Cardiac muscle cell (in vitro differentiated cells and primary cell): ENCODE data around the gene MMP15. TPM values are rescaled to one million over a fixed set of nuclear protein-coding genes. Genes with fewer than 3 reads are reported as not detected.

Experiments
- DNase-seq, 2 donors: peaks; one replicate each; pipeline versions ENCODE4 v3.0.0 to v3.0.0-alpha.2; 2010 to 2017; ENCODE audit warnings: low read depth in 1 of 2, low spot score in 1 of 2
- H3K27ac ChIP-seq: fragments of 200-600 bp; sonication (generic); 2 replicates; pipeline ENCODE4 v1.5.1; 2016
- H3K27me3 ChIP-seq: fragments of 200-600 bp; sonication (generic); 2 replicates; pipeline ENCODE4 v1.6.0; 2016; ENCODE audit warnings: control low read depth
- H3K36me3 ChIP-seq: fragments of 200-600 bp; sonication (generic); 2 replicates; pipeline ENCODE4 v1.5.1; 2016; ENCODE audit warnings: control low read depth
- H3K4me1 ChIP-seq: fragments of 200-600 bp; sonication (generic); 2 replicates; pipeline ENCODE4 v1.8.1; 2017; ENCODE audit warnings: low read depth, mild to moderate bottlenecking, mixed run types
- H3K4me3 ChIP-seq: fragments of 200-600 bp; sonication (generic); 2 replicates; pipeline ENCODE4 v1.5.1; 2016; ENCODE audit warnings: mild to moderate bottlenecking
- H3K9me3 ChIP-seq: fragments of 200-600 bp; sonication (generic); 2 replicates; pipeline ENCODE4 v1.5.1; 2017; ENCODE audit warnings: low read depth, mild to moderate bottlenecking, control low read depth
- CTCF ChIP-seq: IDR thresholded peaks from 2 replicates; pipeline ENCODE4 v1.5.1; 2012; ENCODE audit warnings: low read depth, mild to moderate bottlenecking, low read length
- polyA plus RNA-seq: library from polyadenylated mRNA; unstranded; fragments of >200 nt; fragmentation: Nextera tagmentation; extraction: Ambion mirVana; gene quantifications from 2 replicates; pipeline ENCODE4 v1.2.1, GENCODE V29; 2016
- total RNA-seq: library from RNA; depleted of rRNA; stranded (reverse); fragments of >200 nt; gene quantifications from 2 replicates; pipeline ENCODE4 v1.2.3, GENCODE V29; 2016

MMP15 gene
- total and polyA plus RNA-seq, 2 experiments from 2014 or later, result 317 to 473 TPM

- Histone ChIP-seq H3K4me3 (no peak overlapping the region), H3K4me1 (peaks cover 18% of the 10 kb centered on the region), H3K9me3 (no peaks in the 10 kb centered on the region), H3K27ac (no peak overlapping the region), H3K36me3 (no peaks in the 10 kb centered on the region), H3K27me3 (no peaks in the 10 kb centered on the region)
- no peak for TF ChIP-seq CTCF
- no peak for DNase-seq
Observed at GRCh38 chr16:58056580-58056979, 31.0 kb downstream of the MMP15 start.

DNA sequence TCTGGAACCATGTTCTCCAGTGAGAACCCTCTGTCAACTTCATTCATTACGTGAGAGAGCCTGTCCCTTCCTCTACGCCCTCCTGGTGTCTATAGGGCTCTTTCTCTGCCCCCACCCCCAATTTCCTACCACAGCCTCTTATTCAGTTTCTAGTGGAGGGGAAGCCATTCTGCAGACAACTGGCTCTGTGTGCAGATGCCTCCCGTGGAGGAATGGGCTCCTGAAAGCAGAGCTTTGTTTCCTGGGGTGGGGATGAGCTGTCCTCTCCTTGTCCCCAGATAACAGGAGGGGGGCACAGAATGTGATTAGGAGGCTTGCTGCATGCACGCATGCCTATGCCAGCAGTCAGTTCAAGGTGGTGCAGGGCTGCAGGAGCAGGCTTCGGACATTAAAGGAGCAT, 31.6 kb downstream of the MMP15 start:
- Histone ChIP-seq H3K27ac (no peak overlapping the region), H3K4me3 (no peak overlapping the region), H3K36me3 (no peaks in the 10 kb centered on the region), H3K9me3 (no peaks in the 10 kb centered on the region), H3K27me3 (no peaks in the 10 kb centered on the region), H3K4me1 (peaks cover 14% of the 10 kb centered on the region)
- TF ChIP-seq CTCF, result no peak
- DNase-seq, result no peak

DNA sequence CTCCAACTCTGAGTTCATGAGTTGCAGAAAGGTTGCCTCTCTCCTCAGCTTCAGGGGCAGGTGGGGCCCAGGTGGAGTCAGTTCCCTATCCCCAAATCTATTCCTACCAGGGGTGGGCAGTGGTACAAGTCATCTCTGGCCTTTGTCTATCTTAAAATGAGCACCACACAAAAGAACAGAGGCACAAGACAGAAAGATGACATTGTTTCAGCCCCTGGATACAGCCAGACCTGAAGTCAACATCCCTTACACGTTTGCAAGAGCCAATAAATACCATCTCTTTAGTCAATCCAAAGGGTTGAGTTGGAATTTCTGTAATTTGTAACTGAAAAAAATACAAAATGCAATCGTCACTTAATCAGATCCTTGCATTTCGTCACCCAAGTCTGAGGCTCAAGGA, 32.2 kb downstream of the MMP15 start:
- no peaks in the 10 kb centered on the region for H3K36me3 ChIP-seq
- no peak for TF ChIP-seq CTCF
- H3K4me1 ChIP-seq, result peaks cover 18% of the 10 kb centered on the region

GRCh38 chr16:58062821-58063220, 37.3 kb downstream of the MMP15 start:
- DNase-seq, result no peak
- no peaks in the 10 kb centered on the region for H3K27me3 ChIP-seq
- H3K4me1 ChIP-seq, result peaks cover 25% of the 10 kb centered on the region
- no peak overlapping the region for H3K4me3 ChIP-seq
- peak overlapping the region; percentile 89 for H3K27ac ChIP-seq
- no peaks in the 10 kb centered on the region for H3K9me3 ChIP-seq
- no peaks in the 10 kb centered on the region for H3K36me3 ChIP-seq
- no peak for TF ChIP-seq CTCF

More for the DNA sequence above, 32.2 kb downstream of the MMP15 start:
- H3K9me3 ChIP-seq, result no peaks in the 10 kb centered on the region
- no peak overlapping the region for H3K27ac ChIP-seq
- H3K27me3 ChIP-seq, result no peaks in the 10 kb centered on the region
- no peak overlapping the region for H3K4me3 ChIP-seq
- no peak for DNase-seq

- H3K4me1 ChIP-seq, result peaks cover 25% of the 10 kb centered on the region
- no peak overlapping the region for H3K4me3 ChIP-seq
- no peak for TF ChIP-seq CTCF
- H3K27me3 ChIP-seq, result no peaks in the 10 kb centered on the region
- DNase-seq, result peak in 1 of 2 donors; percentile 67
- H3K36me3 ChIP-seq, result no peaks in the 10 kb centered on the region
- H3K9me3 ChIP-seq, result no peaks in the 10 kb centered on the region
- H3K27ac ChIP-seq, result peak overlapping the region; percentile 89
Observed at GRCh38 chr16:58063377-58064076, 38.0 kb downstream of the MMP15 start.
